GM23338 (cell line): Measurements from ENCODE around the gene CCDC191. TPM values are rescaled to one million over a fixed set of nuclear protein-coding genes. Genes with fewer than 3 reads are reported as not detected.

Experiments
- ATAC-seq: fragments of 200-7000 bp; cut with Tn5 transposase; 3 replicates; pipeline ENCODE4 v1.9.1; 2020
- DNase-seq: peaks from one replicate; pipeline ENCODE4 v3.0.0-alpha.2; 2015; ENCODE audit warnings: low spot score
- H2AFZ ChIP-seq: fragments of 200-600 bp; sonication (generic); 2 replicates; pipeline ENCODE4 v1.8.0; 2016; ENCODE audit warnings: antibody characterized with exemption, mild to moderate bottlenecking, moderate library complexity
- H3F3A ChIP-seq: fragments of 200-600 bp; sonication (generic); replicated peaks from 2 replicates; pipeline ENCODE4 v1.8.0; 2017; ENCODE audit warnings: antibody characterized with exemption, mixed run types, low read depth
- H3K27ac ChIP-seq: fragments of 200-600 bp; sonication (generic); 2 replicates; pipeline ENCODE4 v1.6.1; 2016; ENCODE audit warnings: low read depth
- H3K27me3 ChIP-seq: fragments of 200-600 bp; sonication (generic); 2 replicates; pipeline ENCODE4 v1.8.0; 2016; ENCODE audit warnings: mild to moderate bottlenecking, mixed run types, moderate library complexity; ENCODE audit not compliant: insufficient read depth
- H3K36me3 ChIP-seq: fragments of 200-600 bp; sonication (generic); 2 replicates; pipeline ENCODE4 v1.8.0; 2016; ENCODE audit warnings: mild to moderate bottlenecking; ENCODE audit not compliant: insufficient read depth
- H3K4me1 ChIP-seq: fragments of 200-600 bp; sonication (generic); 2 replicates; pipeline ENCODE4 v1.8.0; 2016; ENCODE audit warnings: mild to moderate bottlenecking, moderate library complexity; ENCODE audit not compliant: insufficient read depth
- H3K4me2 ChIP-seq: fragments of 200-600 bp; sonication (generic); 2 replicates; pipeline ENCODE4 v1.7.1; 2017; ENCODE audit warnings: mixed run types
- H3K4me3 ChIP-seq: fragments of 200-600 bp; sonication (generic); 2 replicates; pipeline ENCODE4 v1.6.1; 2016; ENCODE audit warnings: mixed run types
- H3K79me2 ChIP-seq: fragments of 200-600 bp; sonication (generic); replicated peaks from 2 replicates; pipeline ENCODE4 v1.8.0; 2017; ENCODE audit warnings: mild to moderate bottlenecking; ENCODE audit not compliant: insufficient read depth
- H3K9me2 ChIP-seq: fragments of 200-600 bp; sonication (generic); 2 replicates; pipeline ENCODE4 v1.8.0; 2017; ENCODE audit not compliant: insufficient read depth
- H4K20me1 ChIP-seq: fragments of 200-600 bp; sonication (generic); replicated peaks from 2 replicates; pipeline ENCODE4 v1.8.0; 2017; ENCODE audit warnings: mild to moderate bottlenecking; ENCODE audit not compliant: insufficient read depth
- H3K27ac Mint-ChIP-seq: 2 replicates; pipeline ENCODE4 v1.8.0; 2020; ENCODE audit warnings: inconsistent platforms, mild to moderate bottlenecking, moderate library complexity, mixed read lengths
- H3K27me3 Mint-ChIP-seq: 3 replicates; pipeline ENCODE4 v1.8.0; 2022; ENCODE audit warnings: low read depth, mild to moderate bottlenecking, moderate library complexity, mixed read lengths, inconsistent platforms; ENCODE audit not compliant: insufficient read depth, poor library complexity
- H3K36me3 Mint-ChIP-seq: 3 replicates; pipeline ENCODE4 v1.8.0; 2021; ENCODE audit warnings: low read depth, mild to moderate bottlenecking, inconsistent platforms, moderate library complexity, mixed read lengths
- H3K4me1 Mint-ChIP-seq: 3 replicates; pipeline ENCODE4 v1.8.0; 2020; ENCODE audit warnings: mild to moderate bottlenecking, inconsistent platforms, mixed read lengths
- H3K4me3 Mint-ChIP-seq: 3 replicates; pipeline ENCODE4 v1.8.0; 2021; ENCODE audit warnings: moderate library complexity, mild to moderate bottlenecking, inconsistent platforms, mixed read lengths
- H3K9me3 Mint-ChIP-seq: 3 replicates; pipeline ENCODE4 v1.8.0; 2020; ENCODE audit warnings: moderate library complexity, mild to moderate bottlenecking, inconsistent platforms, mixed read lengths
- CREB1 ChIP-seq: fragments of 250-450 bp; sonication (Bioruptor Pico); IDR thresholded peaks from 2 replicates; pipeline ENCODE4 v1.5.0; 2020; ENCODE audit warnings: low read depth, mild to moderate bottlenecking, moderate library complexity
- CTCF ChIP-seq, 2 experiments: fragments of 200-600 bp in 1 of 2; sonication (generic) in 1 of 2; conservative IDR thresholded peaks; 2 replicates each; pipeline versions ENCODE4 v1.5.1 to v1.6.1; 2016 to 2017; ENCODE audit warnings: antibody characterized with exemption in 2 of 2, low read depth in 2 of 2, mild to moderate bottlenecking in 2 of 2, moderate library complexity in 1 of 2
- ETS1 ChIP-seq: IDR thresholded peaks from 2 replicates; pipeline ENCODE4 v1.6.1; 2016; ENCODE audit warnings: antibody characterized with exemption
- EZH2 ChIP-seq: fragments of 200-600 bp; sonication (generic); IDR thresholded peaks from one replicate; pipeline ENCODE4 v1.8.0; 2017; ENCODE audit warnings: antibody characterized with exemption, mild to moderate bottlenecking, low read depth; ENCODE audit not compliant: unreplicated experiment
- EZH2phosphoT487 ChIP-seq: fragments of 200-600 bp; sonication (generic); IDR thresholded peaks from one replicate; pipeline ENCODE4 v1.8.1; 2018; ENCODE audit warnings: antibody characterized with exemption; ENCODE audit not compliant: unreplicated experiment
- NANOG ChIP-seq: IDR thresholded peaks from 2 replicates; pipeline ENCODE4 v1.6.1; 2016; ENCODE audit warnings: antibody characterized with exemption, borderline replicate concordance
- REST ChIP-seq: IDR thresholded peaks from one replicate; pipeline ENCODE4 v1.6.1; 2018; ENCODE audit warnings: antibody characterized with exemption; ENCODE audit not compliant: unreplicated experiment
- STAT1 ChIP-seq: IDR thresholded peaks from one replicate; pipeline ENCODE4 v1.6.1; 2016; ENCODE audit warnings: antibody characterized with exemption; ENCODE audit not compliant: unreplicated experiment
- ZNF114 ChIP-seq: fragments of 250-450 bp; sonication (Bioruptor Pico); IDR thresholded peaks from 2 replicates; pipeline ENCODE4 v1.5.0; 2020; ENCODE audit warnings: mild to moderate bottlenecking, moderate library complexity
- ZNF331 ChIP-seq: fragments of 250-450 bp; sonication (Bioruptor Pico); IDR thresholded peaks from 2 replicates; pipeline ENCODE4 v1.5.0; 2020; ENCODE audit warnings: low read depth, mild to moderate bottlenecking, moderate library complexity
- ZNF462 ChIP-seq: fragments of 250-450 bp; sonication (Bioruptor Pico); IDR thresholded peaks from 2 replicates; pipeline ENCODE4 v1.5.0; 2020; ENCODE audit warnings: mild to moderate bottlenecking, moderate library complexity
- polyA plus RNA-seq: library from polyadenylated mRNA; unstranded; fragments of >200 nt; fragmentation: Nextera tagmentation; extraction: Ambion mirVana; gene quantifications from 2 replicates; pipeline ENCODE4 v1.2.1, GENCODE V29; 2016
- total RNA-seq: library from RNA; depleted of rRNA; stranded (reverse); fragments of >200 nt; shearing (Covaris generic); gene quantifications from 2 replicates; pipeline ENCODE4 v1.2.3, GENCODE V29; 2014

Gene CCDC191
- total and polyA plus RNA-seq, 2 experiments from 2014 or later = 2.0 to 2.9 TPM

- TF ChIP-seq STAT1 = no peak
- TF ChIP-seq REST = no peak
- TF ChIP-seq EZH2 = no peak
- TF ChIP-seq ZNF114 = no peak
- no peak for TF ChIP-seq ZNF331
- no peak for TF ChIP-seq EZH2phosphoT487
- no peak for TF ChIP-seq NANOG
Measured at GRCh38 chr3:113983544-113983943, 72.8 kb downstream of the CCDC191 start (continued).

- H3K36me3 ChIP-seq = no peaks in the 10 kb centered on the region; the same call in 1 of the 2 replicates
- no peaks in the 10 kb centered on the region for H3K79me2 ChIP-seq
- no peaks in the 10 kb centered on the region for H3K27me3 Mint-ChIP-seq
- H3K27me3 ChIP-seq = no peaks in the 10 kb centered on the region
- no peak overlapping the region for H3K27ac ChIP-seq
- H3K9me2 ChIP-seq = peaks cover 9% of the 10 kb centered on the region; the same call in 1 of the 2 replicates
- H3K4me3 Mint-ChIP-seq = no peak overlapping the region
- no peaks in the 10 kb centered on the region for H3K4me1 Mint-ChIP-seq
- H3K4me1 ChIP-seq = no peaks in the 10 kb centered on the region
- no peaks in the 10 kb centered on the region for H4K20me1 ChIP-seq
- no peak overlapping the region for H3K4me3 ChIP-seq
- no peak for DNase-seq
- H3K4me2 ChIP-seq = no peak overlapping the region
- ATAC-seq = no peak
- H2AFZ ChIP-seq = no peak overlapping the region
- no peaks in the 10 kb centered on the region for H3K9me3 Mint-ChIP-seq
- no peak overlapping the region for H3K27ac Mint-ChIP-seq
- no peaks in the 10 kb centered on the region for H3F3A ChIP-seq
- H3K36me3 Mint-ChIP-seq = no peaks in the 10 kb centered on the region
- TF ChIP-seq ZNF114 = no peak
- TF ChIP-seq CREB1 (CRISPR knock-in tag) = no peak
- TF ChIP-seq NANOG = no peak
- TF ChIP-seq ZNF462 (CRISPR knock-in tag) = no peak
- TF ChIP-seq STAT1 = no peak
- TF ChIP-seq CTCF (conservative IDR thresholded peaks at IDR 0.05; ENCODE audit: low read depth in 2 of 2) = no peak
- TF ChIP-seq EZH2 = no peak
- no peak for TF ChIP-seq ETS1
Measured at GRCh38 chr3:113981803-113982202, 74.5 kb downstream of the CCDC191 start.
